Left kidney (tissue), 8 donors: Measurements from ENCODE around the gene REEP5. TPM values are rescaled to one million over a fixed set of nuclear protein-coding genes. Genes with fewer than 3 reads are reported as not detected.
A peak's percentile ranks its signal among the peaks of the same experiment; 100 is the strongest.
"Not testable (repeated sequence)": the region's sequence is repeated elsewhere in the genome, so short reads cannot be mapped to it uniquely, and the experiment has no call there.

Source experiments
- DNase-seq: peaks from one replicate; pipeline ENCODE4 v3.0.0-alpha.2; 2013
- long read RNA-seq, 8 donors: transcript quantifications; one replicate each; lab custom pipeline, GENCODE V29; 2026
- polyA plus RNA-seq: library from polyadenylated mRNA; unstranded; fragments of 120-200 nt; gene quantifications from one replicate; pipeline ENCODE4 v1.2.1, GENCODE V29; 2013; ENCODE audit not compliant: insufficient read length

REEP5 gene
- 109 TPM for polyA plus RNA-seq
- long read RNA-seq, donor 1, transcript REEP5-202 (5 exons, 3,326 nt), result major isoform, 97 of 114 reads
- long read RNA-seq, donor 1, partial matches to known transcripts, result 17 of 114 reads
- long read RNA-seq, donor 1, other reads (novel, unspliced or antisense), result 0 of 114 reads
- long read RNA-seq, donor 2, transcript REEP5-202 (5 exons, 3,326 nt), result major isoform, 51 of 51 reads
- long read RNA-seq, donor 2, partial matches to known transcripts, result 0 of 51 reads
- long read RNA-seq, donor 2, other reads (novel, unspliced or antisense), result 0 of 51 reads
- long read RNA-seq, donor 3, transcript REEP5-202 (5 exons, 3,326 nt), result major isoform, 52 of 52 reads
- long read RNA-seq, donor 3, partial matches to known transcripts, result 0 of 52 reads
- long read RNA-seq, donor 3, other reads (novel, unspliced or antisense), result 0 of 52 reads
- long read RNA-seq, donor 4, transcript REEP5-202 (5 exons, 3,326 nt), result major isoform, 9 of 15 reads
- long read RNA-seq, donor 4, partial matches to known transcripts, result 6 of 15 reads
- long read RNA-seq, donor 4, other reads (novel, unspliced or antisense), result 0 of 15 reads
- long read RNA-seq, donor 5, transcript REEP5-202 (5 exons, 3,326 nt), result major isoform, 141 of 149 reads
- long read RNA-seq, donor 5, partial matches to known transcripts, result 6 of 149 reads
- long read RNA-seq, donor 5, other reads (novel, unspliced or antisense), result 0 of 149 reads
- long read RNA-seq, donor 6, transcript REEP5-202 (5 exons, 3,326 nt), result major isoform, 58 of 64 reads
- long read RNA-seq, donor 6, partial matches to known transcripts, result 5 of 64 reads
- long read RNA-seq, donor 6, other reads (novel, unspliced or antisense), result 0 of 64 reads
- long read RNA-seq, donor 7, transcript REEP5-202 (5 exons, 3,326 nt), result major isoform, 89 of 112 reads
- long read RNA-seq, donor 7, partial matches to known transcripts, result 21 of 112 reads
- long read RNA-seq, donor 7, other reads (novel, unspliced or antisense), result 0 of 112 reads
- long read RNA-seq, donor 8, transcript REEP5-202 (5 exons, 3,326 nt), result major isoform, 40 of 41 reads
- long read RNA-seq, donor 8, partial matches to known transcripts, result 0 of 41 reads
- long read RNA-seq, donor 8, other reads (novel, unspliced or antisense), result 0 of 41 reads

- peak; percentile 85 for DNase-seq
Observed at GRCh38 chr5:112921833-112922817, at the start of gene REEP5. REEP5 (minus strand) TSS chr5:112922227; CDS start chr5:112922190, 37 bp downstream.

GRCh38 chr5:112971276-112971675 lies 49.2 kb upstream of the REEP5 start:
- no peak for DNase-seq

GRCh38 chr5:112968411-112969106 lies 46.5 kb upstream of the REEP5 start:
- no peak for DNase-seq

- no peak for DNase-seq
Observed at GRCh38 chr5:112967520-112968083, 45.6 kb upstream of the REEP5 start.

- no peak for DNase-seq
Observed at GRCh38 chr5:112965733-112966306, 43.8 kb upstream of the REEP5 start.

GRCh38 chr5:112963374-112963733 lies 41.3 kb upstream of the REEP5 start:
- not testable (repeated sequence) for DNase-seq

- DNase-seq, result no peak
Observed at GRCh38 chr5:112960863-112961504, 39.0 kb upstream of the REEP5 start.

DNA sequence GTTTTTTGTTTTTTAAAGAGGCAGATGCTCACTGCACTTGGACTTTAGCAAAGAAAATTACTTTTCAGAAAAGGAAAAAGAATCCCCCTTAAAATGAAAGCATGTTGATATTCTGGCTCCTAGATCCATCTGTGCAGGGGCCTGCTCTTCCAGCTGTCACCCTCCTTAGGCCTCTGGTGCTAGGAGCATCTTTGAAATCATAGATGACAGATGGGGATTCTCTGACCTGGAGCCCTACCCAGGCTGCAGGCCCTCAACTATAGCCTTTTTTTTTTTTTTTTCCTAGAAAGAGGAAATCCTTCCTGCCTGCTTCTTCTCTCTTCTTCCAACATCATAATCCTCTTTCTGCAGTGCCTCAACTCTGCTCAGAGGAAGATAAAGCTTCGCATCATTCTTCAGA lies 38.3 kb upstream of the REEP5 start:
- no peak for DNase-seq

DNA sequence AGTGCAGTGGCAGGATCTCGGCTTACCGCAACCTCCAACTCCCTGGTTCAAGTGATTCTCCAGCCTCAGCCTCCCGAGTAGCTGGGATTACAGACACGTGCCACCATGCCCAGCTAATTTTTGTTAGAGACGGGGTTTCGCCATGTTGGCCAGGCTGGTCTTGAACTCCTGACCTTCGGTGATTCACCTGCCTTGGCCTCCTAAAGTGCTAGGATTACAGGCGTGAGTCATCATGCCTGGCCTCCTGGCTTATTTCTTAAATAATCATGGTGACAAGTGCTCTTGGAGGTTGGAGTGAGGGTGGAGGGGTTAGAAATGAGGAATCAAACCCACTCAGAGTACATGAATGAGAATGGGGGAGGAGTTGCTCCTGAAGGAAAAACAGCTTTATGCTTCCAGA lies 37.8 kb upstream of the REEP5 start:
- DNase-seq, result not testable (repeated sequence)

DNA sequence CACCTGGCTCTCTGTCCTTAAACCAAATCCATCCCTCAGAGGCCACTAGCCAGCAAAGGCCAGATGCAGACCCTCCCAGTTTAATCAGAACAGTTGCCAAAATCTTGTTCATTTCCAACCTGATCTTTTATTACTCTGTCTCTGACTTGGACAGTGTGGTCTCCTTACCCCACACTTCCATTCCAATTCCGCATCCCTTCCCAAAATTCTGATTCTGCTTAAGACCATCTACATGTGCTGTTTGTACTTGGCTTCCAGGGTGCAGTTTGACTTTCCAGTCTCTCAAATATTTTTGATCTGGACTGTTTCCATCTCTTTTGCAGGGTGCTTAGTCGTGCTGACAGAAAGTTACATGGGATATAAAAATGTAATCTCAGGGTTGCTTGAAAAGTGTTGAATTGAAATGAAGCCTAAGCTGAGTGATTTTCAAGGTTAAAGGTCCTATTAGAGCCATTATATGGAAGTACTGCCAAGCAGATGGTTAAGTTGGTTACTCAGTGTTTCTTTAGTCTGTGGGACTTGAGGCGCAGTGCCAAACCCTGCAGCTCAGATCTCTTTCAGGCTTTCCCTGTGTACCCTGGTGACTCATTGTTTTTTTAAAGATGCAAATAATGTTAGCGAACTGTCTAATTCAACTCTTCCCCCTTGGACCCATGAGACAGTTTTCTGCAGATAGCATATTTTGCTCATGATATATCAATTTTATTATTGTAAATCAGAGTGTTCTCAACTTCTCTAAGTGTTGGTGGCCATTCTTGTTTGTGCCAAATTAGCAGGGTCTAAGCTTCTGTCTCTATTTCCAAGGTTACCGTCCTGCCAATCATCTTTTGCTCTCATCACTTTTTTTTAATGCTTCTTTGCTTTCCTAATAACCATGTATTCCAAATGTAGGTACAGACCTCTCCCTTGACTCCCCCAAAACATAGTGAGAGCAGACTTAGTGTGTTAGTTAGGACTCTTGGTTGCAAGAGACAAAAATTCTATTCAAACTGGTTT lies 36.4 kb upstream of the REEP5 start:
- no peak for DNase-seq

DNA sequence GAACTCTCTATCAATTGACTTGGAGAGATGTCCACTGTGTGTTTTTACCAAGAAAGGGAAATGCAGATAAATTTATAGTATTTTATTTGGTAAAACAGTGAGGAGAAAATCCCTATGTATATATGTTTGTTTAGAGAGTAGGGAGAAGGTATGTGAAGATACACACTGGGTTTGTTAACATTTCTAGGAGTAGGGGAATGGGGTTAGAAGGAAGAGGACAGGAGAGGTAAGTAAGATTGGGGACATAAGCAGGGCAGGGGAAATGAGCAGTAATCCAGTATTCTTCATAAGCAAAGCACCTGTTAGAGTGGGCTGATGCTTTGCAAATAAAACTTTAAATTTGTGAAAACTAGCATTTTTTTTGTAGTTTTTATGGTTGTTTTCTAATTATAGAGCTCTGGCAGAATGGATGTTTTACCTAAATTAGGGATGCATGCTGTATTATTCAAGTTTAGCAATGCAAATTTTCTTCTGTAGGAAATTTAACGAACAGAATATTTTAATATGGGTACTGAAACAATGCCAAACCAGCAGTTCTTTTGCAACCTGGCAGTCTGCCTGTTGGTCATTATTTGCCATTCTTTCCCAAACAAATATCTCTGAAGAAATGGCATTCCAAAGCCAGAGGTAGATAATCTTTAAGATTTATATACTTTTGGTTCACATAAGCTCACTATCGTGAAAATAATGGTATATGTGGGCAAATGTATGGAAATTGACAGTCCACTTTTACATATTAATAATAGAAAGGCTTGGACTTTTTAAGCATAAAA lies 35.2 kb upstream of the REEP5 start:
- no peak for DNase-seq

- DNase-seq, result no peak
Observed at GRCh38 chr5:112956606-112957005, 34.6 kb upstream of the REEP5 start.

- DNase-seq, result no peak
Observed at GRCh38 chr5:112951124-112951702, 29.2 kb upstream of the REEP5 start.

DNA sequence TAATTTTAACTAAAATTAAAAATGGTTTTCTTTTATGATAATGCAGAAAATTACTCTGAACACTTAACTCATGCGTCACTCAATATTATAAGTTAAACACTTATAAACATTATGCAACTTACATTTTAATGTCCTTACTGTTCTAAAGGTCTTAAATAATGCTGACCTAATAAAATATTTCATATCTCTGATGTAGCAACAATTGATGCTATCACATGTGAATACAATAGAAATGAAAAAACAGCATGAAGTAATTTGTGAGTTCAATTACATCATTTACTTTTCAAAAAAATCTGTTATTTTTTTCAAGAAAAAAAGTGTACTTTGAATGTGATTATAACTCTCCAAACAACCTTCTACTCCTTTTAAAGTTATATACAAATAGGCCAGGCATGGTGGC lies 26.4 kb upstream of the REEP5 start:
- DNase-seq, result no peak

- DNase-seq, result no peak
Observed at GRCh38 chr5:112940670-112941069, 18.6 kb upstream of the REEP5 start.

DNA sequence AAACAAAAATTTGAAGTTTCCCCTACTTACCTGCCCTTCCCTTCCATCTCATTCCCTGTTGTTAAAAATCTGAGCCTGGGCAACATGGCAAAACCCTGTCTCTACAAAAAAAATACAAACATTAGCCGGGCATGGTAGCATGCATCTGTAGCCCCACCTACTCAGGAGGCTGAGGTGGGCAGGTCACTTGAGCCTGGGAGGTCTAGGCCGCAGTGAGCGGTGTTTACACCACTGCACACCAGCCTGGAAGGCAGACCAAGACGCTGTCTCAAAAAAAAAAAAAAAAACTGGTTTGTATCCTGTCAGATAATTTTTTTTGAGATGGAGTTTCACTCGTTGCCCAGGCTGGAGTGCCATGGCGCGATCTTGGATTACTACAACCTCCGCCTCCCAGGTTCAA lies 16.3 kb upstream of the REEP5 start:
- no peak for DNase-seq

DNA sequence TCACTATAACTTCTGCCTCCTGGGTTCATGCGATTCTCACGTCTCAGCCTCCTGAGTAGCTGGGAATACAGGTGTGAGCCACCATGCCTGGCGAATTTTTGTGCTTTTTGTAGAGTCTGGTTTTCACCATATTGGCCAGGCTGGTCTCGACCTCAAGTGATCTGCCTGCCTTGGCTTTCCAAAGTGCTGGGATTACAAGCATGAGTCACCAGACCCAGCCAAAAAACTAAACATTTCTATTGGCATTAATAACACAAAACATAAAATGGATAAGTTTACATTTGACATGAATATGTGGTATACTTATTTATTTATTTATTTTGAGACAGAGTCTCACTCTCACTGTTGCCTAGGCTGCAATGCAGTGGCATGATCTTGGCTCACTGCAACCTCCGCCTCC lies 13.6 kb upstream of the REEP5 start:
- DNase-seq, result no peak
